ENCODE measurements around the gene PARD6B. TPM values are rescaled to one million over a fixed set of nuclear protein-coding genes. Genes with fewer than 3 reads are reported as not detected.

The PARD6B gene
- polyA plus RNA-seq, 1 donor from 2014 or later, result 5.9 TPM

DNA sequence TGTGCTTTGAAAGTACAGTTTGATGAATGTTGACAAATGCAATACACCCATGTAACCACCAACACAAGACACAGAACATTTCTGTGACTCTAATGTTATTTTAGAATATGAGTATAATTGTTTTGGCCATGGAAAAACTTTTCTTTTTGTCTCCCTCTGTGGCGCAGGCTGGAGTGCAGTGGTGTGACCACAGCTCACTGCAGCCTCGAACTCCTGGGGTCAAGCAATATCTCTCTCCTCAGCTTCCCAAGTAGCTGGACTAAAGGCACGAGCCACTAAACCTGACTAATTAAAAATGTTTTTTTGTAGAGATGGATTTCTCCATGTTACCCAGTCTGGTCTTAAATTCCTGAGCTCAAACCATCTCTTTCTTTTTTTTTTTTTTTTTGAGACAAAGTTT is 43.1 kb downstream of the PARD6B start:
- Histone ChIP-seq H3K9ac (ENCODE audit: low read length) (no peak overlapping the region), H3K9me2 (ENCODE audit: insufficient read depth, low read length) (no peaks in the 10 kb centered on the region), H3F3A (ENCODE audit: insufficient read depth, low read length, poor library complexity, severe bottlenecking) (no peaks in the 10 kb centered on the region), H4K20me1 (ENCODE audit: insufficient read depth) (no peaks in the 10 kb centered on the region), H3K27ac (ENCODE audit: low read length) (no peak overlapping the region), H3K9me3 (ENCODE audit: low read length) (no peaks in the 10 kb centered on the region), H3K27me3 (ENCODE audit: insufficient read depth, low read depth, low read length) (no peaks in the 10 kb centered on the region), H3K4me3 (ENCODE audit: low read length) (no peak overlapping the region), H3K4me2 (ENCODE audit: low read length) (no peak overlapping the region), H3K79me2 (replicated peaks; ENCODE audit: insufficient read depth, low read length) (no peaks in the 10 kb centered on the region), H2AFZ (ENCODE audit: low read depth, low read length) (no peak overlapping the region), H3K36me3 (ENCODE audit: insufficient read depth, low read length) (no peaks in the 10 kb centered on the region)
- TF ChIP-seq TAF1 (IDR thresholded peaks at IDR 0.05; ENCODE audit: low read depth) (no peak), POLR2AphosphoS5 (IDR thresholded peaks at IDR 0.05) (no peak), SMC3 (conservative IDR thresholded peaks at IDR 0.05; ENCODE audit: poor library complexity) (no peak), MXI1 (conservative IDR thresholded peaks at IDR 0.05; ENCODE audit: poor library complexity, severe bottlenecking) (no peak), RAD21 (conservative IDR thresholded peaks at IDR 0.05) (no peak), EP300 (conservative IDR thresholded peaks at IDR 0.05; ENCODE audit: poor library complexity, severe bottlenecking) (no peak), EZH2 (IDR thresholded peaks at IDR 0.05; ENCODE audit: borderline replicate concordance, insufficient read depth, low read length, poor library complexity, severe bottlenecking) (no peak)
- TF ChIP-seq, protein P1, sequence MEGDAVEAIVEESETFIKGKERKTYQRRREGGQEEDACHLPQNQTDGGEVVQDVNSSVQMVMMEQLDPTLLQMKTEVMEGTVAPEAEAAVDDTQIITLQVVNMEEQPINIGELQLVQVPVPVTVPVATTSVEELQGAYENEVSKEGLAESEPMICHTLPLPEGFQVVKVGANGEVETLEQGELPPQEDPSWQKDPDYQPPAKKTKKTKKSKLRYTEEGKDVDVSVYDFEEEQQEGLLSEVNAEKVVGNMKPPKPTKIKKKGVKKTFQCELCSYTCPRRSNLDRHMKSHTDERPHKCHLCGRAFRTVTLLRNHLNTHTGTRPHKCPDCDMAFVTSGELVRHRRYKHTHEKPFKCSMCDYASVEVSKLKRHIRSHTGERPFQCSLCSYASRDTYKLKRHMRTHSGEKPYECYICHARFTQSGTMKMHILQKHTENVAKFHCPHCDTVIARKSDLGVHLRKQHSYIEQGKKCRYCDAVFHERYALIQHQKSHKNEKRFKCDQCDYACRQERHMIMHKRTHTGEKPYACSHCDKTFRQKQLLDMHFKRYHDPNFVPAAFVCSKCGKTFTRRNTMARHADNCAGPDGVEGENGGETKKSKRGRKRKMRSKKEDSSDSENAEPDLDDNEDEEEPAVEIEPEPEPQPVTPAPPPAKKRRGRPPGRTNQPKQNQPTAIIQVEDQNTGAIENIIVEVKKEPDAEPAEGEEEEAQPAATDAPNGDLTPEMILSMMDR (IDR thresholded peaks at IDR 0.05; ENCODE audit: poor library complexity, severe bottlenecking), result no peak
- TF ChIP-seq, protein P2, sequence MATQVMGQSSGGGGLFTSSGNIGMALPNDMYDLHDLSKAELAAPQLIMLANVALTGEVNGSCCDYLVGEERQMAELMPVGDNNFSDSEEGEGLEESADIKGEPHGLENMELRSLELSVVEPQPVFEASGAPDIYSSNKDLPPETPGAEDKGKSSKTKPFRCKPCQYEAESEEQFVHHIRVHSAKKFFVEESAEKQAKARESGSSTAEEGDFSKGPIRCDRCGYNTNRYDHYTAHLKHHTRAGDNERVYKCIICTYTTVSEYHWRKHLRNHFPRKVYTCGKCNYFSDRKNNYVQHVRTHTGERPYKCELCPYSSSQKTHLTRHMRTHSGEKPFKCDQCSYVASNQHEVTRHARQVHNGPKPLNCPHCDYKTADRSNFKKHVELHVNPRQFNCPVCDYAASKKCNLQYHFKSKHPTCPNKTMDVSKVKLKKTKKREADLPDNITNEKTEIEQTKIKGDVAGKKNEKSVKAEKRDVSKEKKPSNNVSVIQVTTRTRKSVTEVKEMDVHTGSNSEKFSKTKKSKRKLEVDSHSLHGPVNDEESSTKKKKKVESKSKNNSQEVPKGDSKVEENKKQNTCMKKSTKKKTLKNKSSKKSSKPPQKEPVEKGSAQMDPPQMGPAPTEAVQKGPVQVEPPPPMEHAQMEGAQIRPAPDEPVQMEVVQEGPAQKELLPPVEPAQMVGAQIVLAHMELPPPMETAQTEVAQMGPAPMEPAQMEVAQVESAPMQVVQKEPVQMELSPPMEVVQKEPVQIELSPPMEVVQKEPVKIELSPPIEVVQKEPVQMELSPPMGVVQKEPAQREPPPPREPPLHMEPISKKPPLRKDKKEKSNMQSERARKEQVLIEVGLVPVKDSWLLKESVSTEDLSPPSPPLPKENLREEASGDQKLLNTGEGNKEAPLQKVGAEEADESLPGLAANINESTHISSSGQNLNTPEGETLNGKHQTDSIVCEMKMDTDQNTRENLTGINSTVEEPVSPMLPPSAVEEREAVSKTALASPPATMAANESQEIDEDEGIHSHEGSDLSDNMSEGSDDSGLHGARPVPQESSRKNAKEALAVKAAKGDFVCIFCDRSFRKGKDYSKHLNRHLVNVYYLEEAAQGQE (IDR thresholded peaks at IDR 0.05; ENCODE audit: borderline replicate concordance), result no peak

DNA sequence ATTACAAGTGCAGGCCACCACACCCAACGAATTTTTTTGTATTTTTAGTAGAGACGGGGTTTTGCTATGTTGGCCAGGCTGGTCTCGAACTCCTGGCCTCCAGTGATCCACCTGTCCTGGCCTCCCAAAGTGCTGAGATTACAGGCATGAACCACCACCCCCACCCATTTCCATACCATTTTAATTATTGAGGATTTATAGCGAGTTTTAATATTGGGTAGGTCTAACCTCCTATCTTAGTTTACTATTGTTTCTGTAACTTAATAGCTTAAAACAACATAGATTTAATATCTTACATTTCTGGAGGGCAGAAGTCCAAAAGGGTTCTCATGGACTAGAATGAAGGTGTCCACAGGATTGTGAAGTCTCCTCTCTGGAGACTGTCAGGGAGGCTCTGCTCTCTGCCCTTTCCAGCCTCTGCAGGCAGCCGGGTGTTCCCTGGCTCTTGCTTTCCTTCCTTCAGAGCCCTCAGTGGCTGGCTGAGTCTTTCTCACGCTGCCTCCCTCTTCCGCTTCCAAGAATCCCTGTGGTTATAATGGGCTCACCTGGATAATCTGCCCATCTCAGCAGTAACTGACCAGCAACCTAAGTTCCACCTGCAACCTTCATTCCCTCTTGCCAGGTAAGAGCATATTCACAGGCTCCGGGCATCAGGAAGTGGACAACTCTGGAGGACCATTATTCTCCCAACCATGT is 44.9 kb downstream of the PARD6B start:
- Histone ChIP-seq H4K20me1 (ENCODE audit: insufficient read depth) (no peaks in the 10 kb centered on the region), H3K27ac (ENCODE audit: low read length) (no peak overlapping the region), H3F3A (ENCODE audit: insufficient read depth, low read length, poor library complexity, severe bottlenecking) (no peaks in the 10 kb centered on the region), H2AFZ (ENCODE audit: low read depth, low read length) (no peak overlapping the region), H3K4me3 (ENCODE audit: low read length) (no peak overlapping the region), H3K9ac (ENCODE audit: low read length) (no peak overlapping the region), H3K27me3 (ENCODE audit: insufficient read depth, low read depth, low read length) (no peaks in the 10 kb centered on the region), H3K9me2 (ENCODE audit: insufficient read depth, low read length) (no peaks in the 10 kb centered on the region), H3K36me3 (ENCODE audit: insufficient read depth, low read length) (no peaks in the 10 kb centered on the region), H3K79me2 (replicated peaks; ENCODE audit: insufficient read depth, low read length) (no peaks in the 10 kb centered on the region), H3K9me3 (ENCODE audit: low read length) (no peaks in the 10 kb centered on the region), H3K4me2 (ENCODE audit: low read length) (no peak overlapping the region)
- TF ChIP-seq, protein P1 (IDR thresholded peaks at IDR 0.05; ENCODE audit: poor library complexity, severe bottlenecking), result no peak
- no peak for TF ChIP-seq MXI1 (conservative IDR thresholded peaks at IDR 0.05; ENCODE audit: poor library complexity, severe bottlenecking)
- TF ChIP-seq, protein P2 (IDR thresholded peaks at IDR 0.05; ENCODE audit: borderline replicate concordance), result no peak
- no peak for TF ChIP-seq EZH2 (IDR thresholded peaks at IDR 0.05; ENCODE audit: borderline replicate concordance, insufficient read depth, low read length, poor library complexity, severe bottlenecking)
- TF ChIP-seq EP300 (conservative IDR thresholded peaks at IDR 0.05; ENCODE audit: poor library complexity, severe bottlenecking), result no peak
- no peak for TF ChIP-seq TAF1 (IDR thresholded peaks at IDR 0.05; ENCODE audit: low read depth)
- no peak for TF ChIP-seq POLR2AphosphoS5 (IDR thresholded peaks at IDR 0.05)
- TF ChIP-seq SMC3 (conservative IDR thresholded peaks at IDR 0.05; ENCODE audit: poor library complexity), result no peak
- TF ChIP-seq RAD21 (conservative IDR thresholded peaks at IDR 0.05), result no peak

Data from neural cell (in vitro differentiated cells).